Kidney (tissue), 14 donors: ENCODE results near the gene MSI1. TPM values are rescaled to one million over a fixed set of nuclear protein-coding genes. Genes with fewer than 3 reads are reported as not detected.
A peak's percentile ranks its signal among the peaks of the same experiment; 100 is the strongest.

Experiments
- DNase-seq, 5 donors: peaks; one replicate each; pipeline ENCODE4 v3.0.0-alpha.2; 2013 to 2020
- FAIRE-seq: peaks from 2 replicates; lab custom pipeline; 2012; peaks lifted over from hg19 to GRCh38; lab: Jason Lieb, UNC
- H3K27ac ChIP-seq, 2 donors: one replicate each; pipeline ENCODE4 v1.7.0; 2013; ENCODE audit warnings: low read depth in 2 of 2, low read length in 2 of 2, inconsistent platforms in 1 of 2
- H3K27me3 ChIP-seq: one replicate; pipeline ENCODE4 v1.7.1; 2013; ENCODE audit warnings: low read length, inconsistent platforms; ENCODE audit not compliant: control insufficient read depth, insufficient read depth
- H3K36me3 ChIP-seq, 3 donors: one replicate each; pipeline versions ENCODE4 v1.7.0 to v1.7.1; 2013; ENCODE audit warnings: low read length in 3 of 3, control low read depth in 1 of 3, inconsistent platforms in 1 of 3; ENCODE audit not compliant: insufficient read depth in 3 of 3, control insufficient read depth in 2 of 3
- H3K4me1 ChIP-seq, 3 donors: one replicate each; pipeline versions ENCODE4 v1.7.0 to v1.7.1; 2013; ENCODE audit warnings: low read length in 3 of 3, inconsistent platforms in 1 of 3, low read depth in 1 of 3; ENCODE audit not compliant: control insufficient read depth in 2 of 3, insufficient read depth in 2 of 3
- H3K4me3 ChIP-seq, 3 donors: one replicate each; pipeline versions ENCODE4 v1.7.0 to v1.8.1; 2013; ENCODE audit warnings: low read length in 3 of 3, control low read depth in 1 of 3, inconsistent platforms in 1 of 3
- H3K9ac ChIP-seq, 3 donors: one replicate each; pipeline versions ENCODE4 v1.7.0 to v1.7.1; 2013; ENCODE audit warnings: low read length in 3 of 3, control low read depth in 1 of 3, inconsistent platforms in 1 of 3
- H3K9me3 ChIP-seq, 3 donors: one replicate each; pipeline versions ENCODE4 v1.7.0 to v1.7.1; 2013; ENCODE audit warnings: low read length in 3 of 3, control low read depth in 1 of 3, inconsistent platforms in 1 of 3; ENCODE audit not compliant: control insufficient read depth in 2 of 3, insufficient read depth in 1 of 3
- intact Hi-C: fragments of 100-400 bp; cut with DNase I; formaldehyde crosslinking; loops from one replicate; pipeline ENCODE4 v1.11.1; 2022
- polyA plus RNA-seq: library from polyadenylated mRNA; stranded (reverse); fragments of 350-450 nt; fragmentation: Illumina TruSeq; extraction: RNeasy Lipid Tissue Mini Kit (QIAGEN cat#74804); gene quantifications from one replicate; pipeline ENCODE4 v1.2.3, GENCODE V29; 2014; ENCODE audit warnings: low read depth, low replicate concordance; ENCODE audit not compliant: insufficient read depth
- total RNA-seq: library from RNA; stranded (reverse); fragmentation: NEBNext Ultra II Directional; extraction: Animal tissue kit (Norgen Biotek cat#: 25700); gene quantifications from one replicate; pipeline ENCODE4 v1.2.1, GENCODE V29; 2021
- TF ChIP-seq, protein P1 (sequence below): IDR thresholded peaks from 3 replicates; pipeline ENCODE4 v1.5.1; 2012; ENCODE audit warnings: mild to moderate bottlenecking, moderate library complexity, borderline replicate concordance; ENCODE audit not compliant: insufficient read depth; ENCODE audit errors: extremely low read depth
- donor health status: control.
- donor health status: control.
- donor health status: control.
- donor health status: control.
- donor health status: control.
- donor health status: DM: yes; HTN: yes; CAD: no.
- donor health status: Normal renal cell carcinoma (clear cell type).

The MSI1 gene
- total and polyA plus RNA-seq, 2 donors from 2014 or later = 0.80 to 1.3 TPM

DNA sequence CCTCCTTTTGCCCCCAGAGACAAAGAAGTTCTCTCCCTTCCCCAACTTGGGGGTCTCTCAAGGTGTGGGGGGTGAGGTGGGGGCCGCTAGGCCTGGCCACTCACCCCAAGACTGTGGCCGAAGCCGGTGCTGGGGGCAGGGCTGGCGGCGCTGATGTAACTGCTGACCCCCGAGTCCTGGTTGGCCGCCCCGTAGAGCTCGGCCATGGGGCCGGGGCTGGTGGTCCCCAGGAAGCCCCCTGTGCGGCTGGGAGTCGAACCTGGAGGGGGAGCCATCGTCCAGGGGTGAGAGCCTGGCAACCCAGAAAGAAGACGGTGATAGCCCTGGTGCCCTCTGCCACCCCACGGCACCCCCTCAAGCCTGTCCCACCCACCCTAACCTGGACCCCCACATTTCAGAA, 22.9 kb downstream of the MSI1 start:
- FAIRE-seq (no peak), DNase-seq (no peak)
- H3K27me3 ChIP-seq = no peaks in the 10 kb centered on the region
- H3K27ac ChIP-seq = no peak overlapping the region
- no peak overlapping the region for H3K4me3 ChIP-seq
- H3K9ac ChIP-seq = no peak overlapping the region
- intact Hi-C loops = no loop called here
- H3K4me1 ChIP-seq = no peaks in the 10 kb centered on the region
- no peaks in the 10 kb centered on the region for H3K9me3 ChIP-seq
- TF ChIP-seq, protein P1, sequence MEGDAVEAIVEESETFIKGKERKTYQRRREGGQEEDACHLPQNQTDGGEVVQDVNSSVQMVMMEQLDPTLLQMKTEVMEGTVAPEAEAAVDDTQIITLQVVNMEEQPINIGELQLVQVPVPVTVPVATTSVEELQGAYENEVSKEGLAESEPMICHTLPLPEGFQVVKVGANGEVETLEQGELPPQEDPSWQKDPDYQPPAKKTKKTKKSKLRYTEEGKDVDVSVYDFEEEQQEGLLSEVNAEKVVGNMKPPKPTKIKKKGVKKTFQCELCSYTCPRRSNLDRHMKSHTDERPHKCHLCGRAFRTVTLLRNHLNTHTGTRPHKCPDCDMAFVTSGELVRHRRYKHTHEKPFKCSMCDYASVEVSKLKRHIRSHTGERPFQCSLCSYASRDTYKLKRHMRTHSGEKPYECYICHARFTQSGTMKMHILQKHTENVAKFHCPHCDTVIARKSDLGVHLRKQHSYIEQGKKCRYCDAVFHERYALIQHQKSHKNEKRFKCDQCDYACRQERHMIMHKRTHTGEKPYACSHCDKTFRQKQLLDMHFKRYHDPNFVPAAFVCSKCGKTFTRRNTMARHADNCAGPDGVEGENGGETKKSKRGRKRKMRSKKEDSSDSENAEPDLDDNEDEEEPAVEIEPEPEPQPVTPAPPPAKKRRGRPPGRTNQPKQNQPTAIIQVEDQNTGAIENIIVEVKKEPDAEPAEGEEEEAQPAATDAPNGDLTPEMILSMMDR = no peak
- H3K36me3 ChIP-seq = no peaks in the 10 kb centered on the region

DNA sequence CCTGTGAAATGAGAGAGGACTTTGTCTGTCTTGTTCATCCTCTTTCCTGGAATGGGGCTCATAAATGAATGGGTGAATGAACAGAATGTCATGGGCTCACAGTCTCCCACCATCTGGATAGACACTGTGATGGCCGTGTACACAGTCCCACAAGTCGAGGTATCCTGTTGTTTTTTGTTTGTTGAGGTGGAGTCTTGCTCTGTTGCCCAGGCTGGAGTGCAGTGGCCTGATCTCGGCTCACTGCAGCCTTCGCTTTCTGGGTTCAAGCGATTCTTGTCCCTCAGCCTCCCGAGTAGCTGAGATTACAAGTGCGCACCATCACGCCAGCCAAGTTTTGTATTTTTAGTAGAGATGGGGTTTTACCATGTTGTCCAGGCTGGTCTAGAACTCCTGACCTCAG, 25.3 kb downstream of the MSI1 start:
- H3K4me1 ChIP-seq = no peaks in the 10 kb centered on the region
- no peak overlapping the region for H3K9ac ChIP-seq
- TF ChIP-seq, protein P1 = no peak
- H3K27me3 ChIP-seq = no peaks in the 10 kb centered on the region
- FAIRE-seq (no peak), DNase-seq (no peak)
- H3K36me3 ChIP-seq = no peaks in the 10 kb centered on the region
- intact Hi-C loops = no loop called here
- H3K9me3 ChIP-seq = no peaks in the 10 kb centered on the region
- H3K4me3 ChIP-seq = no peak overlapping the region
- no peak overlapping the region for H3K27ac ChIP-seq

DNA sequence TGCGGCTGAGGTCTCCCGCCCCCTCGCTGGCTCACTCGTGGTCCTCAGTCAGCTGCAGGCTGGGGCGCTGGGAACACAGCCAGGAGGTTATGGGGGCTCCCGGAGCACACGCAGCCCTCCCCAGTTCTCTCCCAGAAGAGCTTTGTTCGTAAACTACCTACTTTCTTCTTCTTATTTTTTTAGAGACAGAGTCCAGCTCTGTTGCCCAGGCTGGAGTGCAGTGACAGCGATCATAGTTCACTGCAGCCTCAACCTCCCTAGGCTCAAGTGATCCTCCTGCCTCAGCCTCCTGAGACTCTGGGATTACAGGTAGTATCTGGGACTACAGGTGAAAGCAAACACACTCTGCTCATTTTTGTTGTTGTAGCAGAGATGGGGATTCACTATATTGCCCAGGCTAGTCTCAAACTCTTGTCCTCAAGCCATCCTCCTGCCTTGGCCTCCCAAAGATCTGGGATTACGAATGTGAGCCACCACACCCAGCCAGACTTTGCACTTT, 25.9 kb downstream of the MSI1 start:
- Histone ChIP-seq H3K4me1 (no peaks in the 10 kb centered on the region), H3K9ac (no peak overlapping the region), H3K27ac (no peak overlapping the region), H3K9me3 (no peaks in the 10 kb centered on the region), H3K36me3 (no peaks in the 10 kb centered on the region), H3K4me3 (no peak overlapping the region), H3K27me3 (no peaks in the 10 kb centered on the region)
- FAIRE-seq = no peak
- peak in 1 of 5 donors; percentile 55 for DNase-seq
- TF ChIP-seq, protein P1 = no peak
- intact Hi-C loops = no loop called here
